NT2/D1 (cell line): Measurements from ENCODE around the gene YJEFN3.

Source experiments
- DNase-seq: peaks from one replicate; pipeline ENCODE4 v3.0.0-alpha.2; 2011; ENCODE audit warnings: low read depth, low spot score
- H3K27me3 ChIP-seq: 2 replicates; pipeline ENCODE4 v1.6.0; 2011; ENCODE audit warnings: mild to moderate bottlenecking; ENCODE audit not compliant: insufficient read length, insufficient read depth
- H3K36me3 ChIP-seq: 2 replicates; pipeline ENCODE4 v1.6.1; 2011; ENCODE audit warnings: mild to moderate bottlenecking, low read length, mixed read lengths; ENCODE audit not compliant: insufficient read depth, insufficient read length
- H3K4me1 ChIP-seq: 2 replicates; pipeline ENCODE4 v1.5.1; 2011; ENCODE audit not compliant: insufficient read depth, insufficient read length
- H3K4me3 ChIP-seq: 2 replicates; pipeline ENCODE4 v1.5.1; 2011; ENCODE audit warnings: low read depth; ENCODE audit not compliant: insufficient read length
- H3K9ac ChIP-seq: 2 replicates; pipeline ENCODE4 v1.6.0; 2011; ENCODE audit warnings: low read depth; ENCODE audit not compliant: insufficient read length
- H3K9me3 ChIP-seq: 2 replicates; pipeline ENCODE4 v1.5.1; 2011; ENCODE audit warnings: mild to moderate bottlenecking, low read length; ENCODE audit not compliant: insufficient read depth
- SUZ12 ChIP-seq: IDR thresholded peaks from 2 replicates; pipeline ENCODE4 v1.6.1; 2011; ENCODE audit not compliant: insufficient read length, insufficient read depth; ENCODE audit errors: extremely low read depth
- YY1 ChIP-seq: IDR thresholded peaks from 2 replicates; pipeline ENCODE4 v1.6.1; 2011; ENCODE audit not compliant: insufficient read length, insufficient read depth
- ZNF274 ChIP-seq: IDR thresholded peaks from 2 replicates; pipeline ENCODE4 v1.6.1; 2011; ENCODE audit warnings: mild to moderate bottlenecking, low read depth, low read length

Gene YJEFN3

GRCh38 chr19:19562665-19563347 lies 34.1 kb downstream of the YJEFN3 start:
- Histone ChIP-seq H3K27me3 (no peaks in the 10 kb centered on the region), H3K9ac (no peak overlapping the region), H3K36me3 (peaks cover 68% of the 10 kb centered on the region), H3K9me3 (no peaks in the 10 kb centered on the region), H3K4me1 (peaks cover 6% of the 10 kb centered on the region), H3K4me3 (no peak overlapping the region)
- no peak for TF ChIP-seq ZNF274
- no peak for TF ChIP-seq SUZ12
- TF ChIP-seq YY1 = no peak
- DNase-seq = no peak

GRCh38 chr19:19563348-19563848 lies 34.7 kb downstream of the YJEFN3 start:
- Histone ChIP-seq H3K4me1 (peaks cover 6% of the 10 kb centered on the region), H3K27me3 (no peaks in the 10 kb centered on the region), H3K4me3 (no peak overlapping the region), H3K9ac (no peak overlapping the region), H3K36me3 (peaks cover 71% of the 10 kb centered on the region), H3K9me3 (no peaks in the 10 kb centered on the region)
- TF ChIP-seq YY1 (no peak), ZNF274 (no peak), SUZ12 (no peak)
- DNase-seq = no peak

- no peak for DNase-seq
- Histone ChIP-seq H3K36me3 (peaks cover 78% of the 10 kb centered on the region), H3K4me1 (peaks cover 7% of the 10 kb centered on the region), H3K9ac (no peak overlapping the region), H3K9me3 (no peaks in the 10 kb centered on the region), H3K27me3 (no peaks in the 10 kb centered on the region), H3K4me3 (no peak overlapping the region)
- TF ChIP-seq YY1 (no peak), SUZ12 (no peak), ZNF274 (no peak)
Observed at GRCh38 chr19:19566306-19566705, 37.6 kb downstream of the YJEFN3 start.

- H3K36me3 ChIP-seq = peaks cover 67% of the 10 kb centered on the region
- no peaks in the 10 kb centered on the region for H3K27me3 ChIP-seq
- no peak for TF ChIP-seq YY1
- TF ChIP-seq SUZ12 = no peak
- no peak for TF ChIP-seq ZNF274
- no peak overlapping the region for H3K9ac ChIP-seq
- no peak for DNase-seq
- no peak overlapping the region for H3K4me3 ChIP-seq
- H3K4me1 ChIP-seq = peaks cover 7% of the 10 kb centered on the region
- H3K9me3 ChIP-seq = no peaks in the 10 kb centered on the region
Observed at GRCh38 chr19:19567391-19567790, 38.7 kb downstream of the YJEFN3 start.

- no peaks in the 10 kb centered on the region for H3K9me3 ChIP-seq
- peaks cover 5% of the 10 kb centered on the region for H3K4me1 ChIP-seq
- H3K36me3 ChIP-seq = peaks cover 55% of the 10 kb centered on the region
- H3K4me3 ChIP-seq = no peak overlapping the region
- H3K27me3 ChIP-seq = no peaks in the 10 kb centered on the region
- H3K9ac ChIP-seq = no peak overlapping the region
- TF ChIP-seq YY1 (no peak), ZNF274 (no peak), SUZ12 (no peak)
- DNase-seq = no peak
Observed at GRCh38 chr19:19568802-19569756, 40.4 kb downstream of the YJEFN3 start.

- Histone ChIP-seq H3K36me3 (peaks cover 49% of the 10 kb centered on the region), H3K9ac (no peak overlapping the region), H3K4me1 (peaks cover 5% of the 10 kb centered on the region), H3K9me3 (no peaks in the 10 kb centered on the region), H3K4me3 (no peak overlapping the region), H3K27me3 (no peaks in the 10 kb centered on the region)
- no peak for DNase-seq
- no peak for TF ChIP-seq SUZ12
- TF ChIP-seq ZNF274 = no peak
- TF ChIP-seq YY1 = no peak
Observed at GRCh38 chr19:19570571-19570970, 41.9 kb downstream of the YJEFN3 start.
